H1 (cell line): Measurements from ENCODE around the gene MCM5. TPM values are rescaled to one million over a fixed set of nuclear protein-coding genes. Genes with fewer than 3 reads are reported as not detected.

Experiments used
- SIRT6 ChIP-seq: IDR thresholded peaks from one replicate; pipeline ENCODE4 v1.7.1; 2012; ENCODE audit warnings: low read length, inconsistent platforms
- polyA plus RNA-seq, 7 experiments: library from polyadenylated mRNA; depleted of rRNA in 3 of 7; stranded (reverse) in 5 of 7; unstranded in 2 of 7; fragments of >200 nt in 5 of 7; fragments of 200-250 nt in 2 of 7; gene quantifications; 1 replicate in 5 of 7; 2 replicates in 1 of 7; 4 replicates in 1 of 7; pipeline versions ENCODE4 v1.2.1 to v1.2.3, GENCODE V29; 2011 to 2013; ENCODE audit warnings: missing spikeins in 2 of 7, mixed read lengths in 2 of 7
- total RNA-seq: library from RNA; stranded (reverse); fragmentation: NEBNext Ultra II Directional; extraction: Animal tissue kit (Norgen Biotek cat#: 25700); gene quantifications from 2 replicates; pipeline ENCODE4 v1.2.1, GENCODE V29; 2021

Gene MCM5
- total and polyA plus RNA-seq, 2 of the 8 experiments (the other 6 are each of a cell fraction or from before 2014, with no cell fraction given) = 210 to 305 TPM

DNA sequence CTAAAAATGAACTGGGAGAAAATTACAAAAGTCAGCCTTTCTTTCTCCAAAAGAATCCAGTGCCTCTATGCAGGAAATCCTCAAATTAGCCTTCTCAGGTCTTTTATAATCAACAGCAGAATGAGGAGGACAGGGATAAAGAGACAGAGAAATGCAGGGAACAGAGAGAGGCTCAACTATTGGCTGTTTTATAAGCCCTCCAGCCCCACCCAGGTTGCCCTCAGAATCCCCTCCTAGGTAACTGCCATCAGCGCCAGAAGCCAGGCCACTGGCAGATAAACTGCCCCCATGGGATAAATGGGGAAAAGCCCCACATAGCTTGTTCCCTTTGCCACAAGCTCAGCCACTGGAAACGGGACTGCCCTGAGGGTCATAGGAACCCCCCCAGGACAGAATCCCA lies 29.9 kb upstream of the MCM5 start (continued):
- no peak for TF ChIP-seq SIRT6
